NCI-H1436 treated with DMSO at 0.1 percent for 48 hours (cell line): ENCODE measurements around the gene CNKSR3.
"Not testable (repeated sequence)": the region's sequence is repeated elsewhere in the genome, so short reads cannot be mapped to it uniquely, and the experiment has no call there.

ENCODE experiments used
- DNase-seq: peaks from one replicate; lab custom pipeline; 2025; lab: John Stamatoyannopoulos, UW

The CNKSR3 gene

DNA sequence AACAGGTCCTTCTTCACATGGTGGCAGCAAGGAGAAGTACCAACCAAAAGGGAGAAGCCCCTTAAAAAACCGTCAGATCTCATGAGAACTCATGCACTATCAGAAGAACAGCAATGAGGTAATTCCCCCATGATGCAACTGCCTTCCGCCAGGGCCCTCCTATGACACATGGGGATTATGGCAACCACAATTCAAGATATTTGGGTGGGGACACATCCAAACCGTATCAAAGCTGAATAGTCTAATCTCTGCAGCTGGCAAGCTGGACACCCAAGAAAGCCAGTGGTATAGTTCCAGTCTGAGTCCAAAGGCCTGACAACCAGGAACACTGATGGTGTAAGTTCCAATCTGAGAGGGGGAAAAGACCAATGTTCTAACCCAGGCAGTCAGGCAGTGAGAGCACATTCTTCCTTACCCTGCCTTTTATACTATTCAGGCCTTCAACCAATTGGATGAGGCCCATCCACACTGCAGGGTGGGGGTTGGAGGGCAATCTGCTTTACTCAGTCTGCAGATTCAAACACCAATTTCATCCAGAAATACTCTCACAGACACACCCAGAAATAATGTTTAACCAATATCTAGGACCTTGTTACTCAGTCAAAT is 17.9 kb upstream of the CNKSR3 start:
- DNase-seq, result no peak

DNA sequence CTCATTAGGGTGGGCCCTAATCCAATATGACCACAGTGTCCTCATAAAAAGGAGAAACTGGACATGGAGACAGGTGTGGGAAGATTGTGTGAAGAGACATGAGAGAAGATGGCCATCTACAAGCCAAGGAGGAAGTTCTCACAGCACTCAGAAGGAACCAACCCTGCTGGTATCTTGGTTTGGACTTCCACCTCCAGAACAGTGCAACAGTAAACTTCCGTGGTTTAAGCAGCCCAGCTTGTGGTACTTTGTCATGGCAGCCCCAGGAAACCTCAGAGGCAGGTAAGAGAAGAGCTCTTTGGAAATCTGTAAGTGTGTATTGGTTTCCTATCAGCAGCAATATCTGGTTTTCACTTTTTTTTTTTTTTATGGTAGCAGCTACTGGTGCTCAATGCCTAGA is 16.5 kb upstream of the CNKSR3 start:
- no peak for DNase-seq

DNA sequence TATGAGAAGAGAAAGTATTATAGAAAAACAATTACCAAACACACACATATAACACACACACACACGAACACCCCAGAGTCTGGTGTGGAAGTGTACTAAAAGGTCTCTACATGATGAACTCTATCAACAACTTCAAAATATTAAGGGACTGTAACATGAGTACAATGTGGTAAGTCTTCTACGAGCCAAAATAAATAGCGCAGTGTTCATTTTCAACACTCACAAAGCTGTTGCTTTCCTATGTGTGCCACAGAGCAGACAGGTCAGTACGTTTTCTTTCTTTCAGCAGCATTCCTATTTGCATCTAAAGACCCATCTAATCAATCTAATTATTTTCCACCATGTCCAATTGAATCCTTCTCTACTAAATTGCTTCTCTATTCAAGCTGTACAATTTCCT is 12.1 kb upstream of the CNKSR3 start:
- no peak for DNase-seq

DNA sequence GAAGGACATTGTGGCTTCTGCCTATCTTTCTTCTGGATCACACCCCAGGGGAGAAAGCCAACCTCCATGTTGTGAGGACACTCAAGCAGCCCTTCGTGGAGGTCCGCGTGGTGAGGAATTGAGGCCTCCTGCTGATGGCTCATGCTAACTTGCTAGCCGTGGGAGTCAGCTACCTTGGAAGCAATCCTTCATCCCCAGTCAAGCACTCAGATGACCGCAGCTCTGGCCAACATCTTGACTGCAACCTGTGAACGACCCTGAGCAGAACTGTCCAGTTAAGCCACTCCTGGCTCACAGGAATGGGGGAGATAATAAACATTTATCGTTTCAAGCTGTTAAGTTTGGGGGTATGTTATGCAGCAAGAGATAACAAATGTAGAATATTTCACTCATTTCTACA is 10.9 kb upstream of the CNKSR3 start:
- no peak for DNase-seq

DNA sequence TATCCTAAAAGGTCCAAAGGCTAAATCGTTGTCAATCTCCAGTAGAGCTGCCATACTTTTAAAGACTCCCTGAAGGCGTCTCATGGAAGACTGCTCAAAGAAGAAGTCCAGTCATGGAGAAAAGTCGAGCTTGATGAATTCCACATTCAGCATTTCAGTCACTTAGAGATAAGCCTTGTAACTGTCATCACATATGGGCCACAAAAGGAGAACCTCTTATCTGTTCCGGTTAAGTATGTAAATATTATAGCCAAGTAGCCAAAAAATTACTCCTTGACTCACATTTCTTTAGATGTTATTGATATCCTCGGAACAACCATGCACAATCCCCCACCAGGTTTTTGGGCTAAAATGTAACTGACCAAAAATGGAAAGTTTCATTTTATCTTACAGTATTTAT is 9.8 kb upstream of the CNKSR3 start:
- DNase-seq, result no peak

DNA sequence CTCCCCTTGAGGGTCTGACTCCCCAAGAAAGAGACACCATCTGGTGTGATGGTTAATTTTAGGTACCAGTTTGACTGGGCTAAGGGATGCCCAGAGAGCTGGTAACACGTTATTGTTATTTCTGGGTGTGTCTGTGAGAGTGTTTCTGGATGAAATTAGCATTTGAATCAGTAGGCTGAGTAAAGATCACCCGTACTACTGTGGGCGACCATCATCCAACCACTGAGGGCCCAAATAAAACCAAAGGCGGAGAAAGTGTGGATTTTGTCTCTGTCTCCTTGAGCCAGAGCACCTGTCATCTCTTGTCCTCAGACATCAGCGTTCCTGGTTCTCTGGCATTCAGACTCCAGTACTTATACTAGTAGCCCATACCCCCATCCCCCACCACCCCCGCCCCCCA is 7.9 kb upstream of the CNKSR3 start:
- no peak for DNase-seq

DNA sequence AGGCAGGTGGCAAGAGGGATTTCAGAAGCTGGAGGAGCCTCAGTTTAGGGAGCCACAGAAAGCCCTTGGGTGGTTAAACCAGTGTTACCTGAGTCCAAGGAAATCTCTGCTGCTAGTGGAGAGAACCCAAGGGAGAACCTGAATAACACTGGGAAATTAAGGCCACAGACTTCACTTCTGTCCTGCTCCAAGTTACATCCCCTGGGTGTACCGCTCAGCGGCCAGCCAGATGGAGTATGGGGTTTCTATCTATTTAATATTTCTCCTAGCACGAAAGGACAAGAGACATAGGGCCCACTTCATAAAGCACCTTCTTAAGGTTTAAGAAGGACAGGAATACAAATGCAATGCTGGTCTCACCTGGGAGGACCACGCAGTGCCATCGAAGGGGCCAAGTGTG is 5.8 kb upstream of the CNKSR3 start:
- no peak for DNase-seq

DNA sequence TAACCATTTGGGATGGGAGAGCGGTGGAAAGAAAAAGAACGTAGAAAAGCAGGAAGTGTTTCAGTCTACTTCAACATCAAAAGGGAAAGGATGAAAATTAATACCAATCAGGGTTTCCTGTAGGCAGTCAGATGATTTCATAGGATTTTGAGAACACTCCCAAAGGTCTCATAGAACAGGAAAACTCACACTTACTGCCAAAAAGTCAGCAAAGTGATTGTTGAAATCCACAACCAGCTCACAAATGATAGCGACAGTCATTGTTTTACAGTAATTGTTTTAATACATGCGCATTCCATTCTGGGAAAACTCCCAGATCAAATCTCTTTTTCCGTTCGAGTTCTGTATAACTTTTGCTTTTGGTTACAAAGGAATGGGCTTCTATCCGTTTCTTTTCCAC is 5.3 kb upstream of the CNKSR3 start:
- DNase-seq, result no peak

DNA sequence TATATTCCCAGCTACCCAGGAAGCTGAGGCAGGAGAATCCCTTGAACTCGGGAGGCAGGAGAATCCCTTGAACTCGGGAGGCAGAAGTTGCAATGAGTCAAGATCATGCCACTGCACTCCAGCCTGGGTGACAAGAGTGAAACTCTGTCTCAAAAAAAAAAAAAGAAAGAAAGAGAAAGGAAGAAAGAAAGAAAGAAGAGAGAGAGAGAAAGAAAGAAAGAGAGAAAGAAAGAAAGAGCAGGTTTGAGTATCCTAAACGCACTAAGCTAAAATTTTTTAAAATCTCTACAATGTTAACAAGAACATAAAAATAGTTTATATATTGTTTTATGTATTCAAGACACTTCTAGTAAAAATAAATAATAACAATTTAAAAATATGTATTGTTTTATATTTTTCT is 4.6 kb upstream of the CNKSR3 start:
- DNase-seq, result not testable (repeated sequence)

DNA sequence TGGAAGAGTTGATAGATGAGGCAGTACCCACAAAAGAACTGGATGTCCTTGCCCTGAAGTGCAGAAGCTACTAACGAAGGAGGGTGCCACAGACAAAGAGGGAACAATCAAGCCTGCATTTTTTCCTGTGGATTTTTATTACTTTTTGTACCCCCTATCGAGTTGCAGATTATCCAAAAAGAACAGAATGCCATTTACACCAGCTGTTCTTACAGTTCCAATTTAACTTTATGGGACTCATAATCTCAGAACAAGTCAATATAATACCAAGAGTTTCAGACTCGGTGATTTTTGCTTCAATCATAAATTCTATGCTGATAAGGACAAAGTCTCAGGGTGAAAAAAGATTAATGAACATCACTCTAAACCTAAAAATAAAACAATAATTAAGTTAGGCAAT is 4.0 kb upstream of the CNKSR3 start:
- no peak for DNase-seq

DNA sequence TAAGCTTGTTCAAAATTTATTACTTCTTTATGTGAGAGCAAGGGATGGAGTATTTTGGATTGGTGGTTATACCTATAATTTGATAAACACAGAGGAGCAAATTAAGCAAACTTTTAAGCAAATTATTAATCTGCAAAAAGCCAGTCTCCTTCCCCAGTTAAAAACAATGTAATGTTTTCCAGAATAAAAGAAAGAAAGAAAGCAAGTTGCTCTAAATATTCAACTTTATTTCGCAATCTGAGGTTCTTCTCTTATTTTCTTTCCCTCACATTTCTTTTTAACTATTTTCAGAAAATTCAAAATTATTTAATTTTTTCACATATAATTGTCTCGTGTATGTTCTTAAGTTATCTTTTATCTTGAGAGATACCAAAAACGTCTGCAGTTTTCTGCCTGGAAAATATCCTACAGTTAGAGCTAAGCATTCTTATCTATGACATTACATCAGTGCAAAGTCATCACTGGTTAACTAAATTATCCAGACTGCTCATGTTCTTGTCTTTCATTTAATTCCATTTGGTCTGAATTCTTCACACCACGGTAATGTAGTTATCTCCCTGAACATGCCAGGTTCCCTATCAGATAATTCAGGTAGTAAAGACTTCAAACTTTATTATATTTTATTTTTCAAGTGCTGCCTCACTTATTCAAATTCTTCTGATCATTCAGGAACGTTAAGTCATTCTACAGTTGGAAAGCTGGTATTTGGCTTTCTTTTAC is 3.3 kb upstream of the CNKSR3 start:
- DNase-seq, result no peak

DNA sequence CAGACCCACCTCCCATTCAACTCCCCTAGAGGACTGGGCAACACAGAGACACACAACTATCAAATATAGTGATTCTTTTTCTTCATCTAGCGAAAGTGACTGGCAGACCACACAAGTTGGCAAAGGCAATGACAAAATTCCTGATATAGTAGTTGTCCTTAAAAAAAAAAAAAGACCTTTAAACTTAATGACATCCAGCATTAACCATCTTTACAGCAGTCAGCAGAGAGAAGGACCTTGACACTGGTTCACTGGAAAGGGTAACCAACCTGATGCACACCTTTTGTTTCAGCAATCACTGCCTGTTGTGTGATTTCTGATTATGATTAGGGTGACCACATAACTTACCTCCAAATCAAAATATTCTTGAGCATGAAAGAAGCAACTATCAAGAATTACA is 1.7 kb upstream of the CNKSR3 start:
- no peak for DNase-seq

DNA sequence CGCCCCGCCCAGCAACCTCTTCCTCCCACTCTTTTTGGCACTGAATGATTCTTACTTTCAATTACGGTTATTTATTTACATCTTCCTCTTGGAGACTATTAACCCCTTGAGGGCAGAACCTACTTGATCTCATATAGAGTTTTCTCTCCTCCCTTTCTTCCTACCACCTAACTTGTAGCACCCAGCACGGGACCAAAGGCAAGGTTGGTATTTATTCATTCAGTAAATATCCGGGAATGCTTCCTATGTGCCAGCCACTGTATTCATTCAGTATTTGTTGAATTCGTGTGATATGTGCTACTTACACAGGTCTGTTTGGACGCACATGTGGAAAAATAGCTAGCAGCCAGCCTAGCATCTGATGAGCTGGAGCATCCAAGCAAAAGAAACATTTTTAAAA is 1.3 kb upstream of the CNKSR3 start:
- DNase-seq, result no peak

DNA sequence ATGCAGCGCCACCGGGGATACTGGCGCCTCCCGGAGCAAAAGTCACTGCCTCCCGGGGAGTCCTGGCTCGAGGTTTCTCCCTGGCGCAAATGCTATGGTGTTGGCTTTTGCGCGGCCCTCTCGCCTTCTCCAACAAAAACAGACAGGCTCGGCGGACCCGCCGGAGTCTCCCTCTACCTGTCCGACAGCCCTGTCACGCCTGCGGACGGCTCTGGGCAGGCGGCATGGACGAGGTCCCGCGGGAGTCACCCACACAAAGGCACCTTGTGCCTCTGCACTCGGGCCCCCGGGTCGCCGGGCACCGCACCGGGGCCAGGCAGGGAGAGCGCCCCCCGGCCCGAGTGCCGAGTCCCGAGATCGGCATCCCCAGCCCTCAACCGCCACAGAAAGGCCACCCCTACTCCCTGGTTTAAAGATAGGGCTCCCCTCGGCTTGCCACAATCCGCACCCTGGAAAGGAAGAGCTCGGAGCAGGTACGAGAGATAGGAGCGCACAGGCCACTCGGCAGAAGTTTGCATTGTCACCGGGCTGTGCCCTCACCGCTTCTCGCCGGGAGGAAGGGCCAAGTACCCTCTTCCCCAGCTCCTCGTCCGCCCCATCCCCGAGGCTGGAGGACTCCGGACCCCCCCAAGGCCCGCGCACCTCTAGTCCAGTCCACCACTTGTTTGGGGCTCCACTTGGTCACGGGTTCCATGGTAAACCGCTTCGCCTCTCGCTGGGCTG is 903 bp downstream of the CNKSR3 start:
- DNase-seq, result no peak

DNA sequence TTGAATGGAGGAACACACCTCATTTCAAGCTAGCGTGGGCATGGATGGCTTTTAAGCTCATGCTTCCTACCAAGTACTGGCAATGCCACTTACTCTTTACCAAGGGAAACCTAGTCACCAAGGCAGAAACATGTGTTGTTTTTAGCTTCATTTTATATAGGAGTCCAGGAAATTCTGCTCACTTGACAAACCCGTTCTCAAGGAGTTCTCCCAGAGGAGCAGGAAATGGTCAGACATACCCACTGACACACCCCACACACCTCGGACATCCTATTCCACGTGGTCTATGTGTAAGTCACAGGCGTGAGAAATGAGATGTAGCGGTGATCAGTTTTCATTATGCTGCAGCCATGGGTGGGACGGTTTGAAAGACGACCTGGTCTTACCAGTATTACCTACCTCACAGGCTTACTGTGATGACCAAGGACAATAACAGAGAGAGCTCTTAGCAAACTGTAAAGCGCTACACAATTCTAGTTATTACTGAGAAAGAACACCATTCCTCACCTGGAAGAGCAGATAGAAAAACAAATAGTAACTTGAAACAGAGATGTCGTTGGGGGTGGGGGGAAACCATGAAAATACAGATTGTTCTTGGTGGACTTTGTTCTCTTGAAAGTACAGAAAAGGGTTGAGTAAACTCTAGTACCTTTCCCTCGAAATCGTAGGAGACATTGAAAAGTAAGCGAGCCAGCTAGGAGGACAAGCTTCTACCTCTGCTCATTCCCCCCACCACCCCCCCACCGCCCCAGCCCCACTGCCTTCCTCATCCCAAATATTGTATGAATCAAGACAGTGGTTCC is 1.7 kb downstream of the CNKSR3 start:
- DNase-seq, result no peak

DNA sequence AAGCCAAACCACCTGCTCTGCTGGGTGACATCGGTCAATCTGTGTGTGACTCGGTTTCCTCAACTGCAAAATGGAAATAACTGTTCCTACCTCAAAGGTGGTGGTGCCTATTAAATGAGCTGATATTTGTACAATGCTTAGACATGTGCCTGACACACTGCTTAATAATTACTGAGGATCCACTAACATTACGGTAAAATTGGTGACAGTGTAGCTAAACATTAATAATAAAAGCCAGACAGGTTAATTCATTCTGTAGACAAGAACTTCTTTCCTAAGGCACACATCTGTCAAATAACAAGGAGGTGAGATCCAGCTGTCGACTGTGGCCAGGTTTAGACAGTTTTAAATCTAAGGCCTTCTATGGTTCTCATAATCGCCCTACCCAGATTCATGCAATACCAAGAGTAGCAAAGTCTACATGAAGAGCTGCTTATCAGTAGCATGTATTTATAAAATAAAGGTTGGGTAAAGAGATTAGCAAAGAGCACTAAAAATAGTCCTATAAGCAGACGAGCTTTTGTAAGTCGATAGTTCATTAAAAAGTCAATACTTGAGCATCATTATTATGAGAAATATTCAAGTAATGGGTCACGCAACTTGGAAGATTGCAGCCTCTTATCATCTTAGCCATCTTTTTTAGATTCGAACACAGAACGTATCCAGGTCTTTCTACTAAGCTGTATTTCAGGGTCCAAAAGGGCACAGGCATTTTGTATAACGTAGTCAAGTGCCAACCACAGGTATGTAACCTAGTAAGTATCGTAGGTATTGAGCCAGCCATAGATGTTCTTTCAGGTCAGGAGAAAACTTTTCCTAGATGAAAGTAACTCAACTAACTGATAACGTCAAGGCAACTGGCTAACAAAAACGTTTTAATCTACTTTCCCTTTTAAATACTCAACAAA is 3.2 kb downstream of the CNKSR3 start:
- no peak for DNase-seq

DNA sequence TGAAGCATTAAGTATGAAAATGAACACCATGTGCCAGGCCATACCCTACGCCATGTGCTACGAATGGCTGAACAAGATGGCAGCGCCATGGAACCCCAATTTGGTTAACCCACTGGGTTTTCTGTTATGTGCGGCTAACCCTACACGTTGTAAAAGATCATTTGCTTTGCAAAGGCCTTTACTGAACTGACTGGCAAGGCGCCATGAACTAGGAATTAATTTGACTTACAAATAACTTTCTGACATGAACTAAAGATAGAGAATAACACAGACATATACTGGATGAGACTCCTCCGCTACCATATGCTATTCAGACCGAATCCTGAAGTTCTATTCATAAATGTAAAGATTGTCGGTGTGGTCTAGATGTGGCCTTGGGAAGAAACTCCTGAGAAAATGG is 3.9 kb downstream of the CNKSR3 start:
- DNase-seq, result no peak

DNA sequence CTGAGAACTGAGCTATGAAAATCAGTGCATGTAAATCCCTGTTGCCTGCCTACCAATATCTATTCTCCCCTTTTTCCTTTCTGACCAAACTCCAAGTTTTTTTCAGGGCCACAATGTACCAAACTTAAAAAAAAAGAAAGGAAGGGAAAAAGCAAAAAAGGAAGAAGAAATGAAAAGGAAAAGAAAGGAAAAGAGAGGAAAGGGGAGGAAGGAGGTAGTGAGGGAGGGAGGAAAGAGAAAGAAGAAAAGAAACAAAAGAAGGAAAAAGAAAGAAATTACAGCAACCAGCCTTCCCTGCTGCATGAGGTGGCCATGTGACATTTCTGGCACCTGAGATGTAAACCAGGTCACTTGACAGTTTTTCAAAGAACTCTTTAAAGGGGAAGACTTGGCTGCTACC is 4.4 kb downstream of the CNKSR3 start:
- no peak for DNase-seq

DNA sequence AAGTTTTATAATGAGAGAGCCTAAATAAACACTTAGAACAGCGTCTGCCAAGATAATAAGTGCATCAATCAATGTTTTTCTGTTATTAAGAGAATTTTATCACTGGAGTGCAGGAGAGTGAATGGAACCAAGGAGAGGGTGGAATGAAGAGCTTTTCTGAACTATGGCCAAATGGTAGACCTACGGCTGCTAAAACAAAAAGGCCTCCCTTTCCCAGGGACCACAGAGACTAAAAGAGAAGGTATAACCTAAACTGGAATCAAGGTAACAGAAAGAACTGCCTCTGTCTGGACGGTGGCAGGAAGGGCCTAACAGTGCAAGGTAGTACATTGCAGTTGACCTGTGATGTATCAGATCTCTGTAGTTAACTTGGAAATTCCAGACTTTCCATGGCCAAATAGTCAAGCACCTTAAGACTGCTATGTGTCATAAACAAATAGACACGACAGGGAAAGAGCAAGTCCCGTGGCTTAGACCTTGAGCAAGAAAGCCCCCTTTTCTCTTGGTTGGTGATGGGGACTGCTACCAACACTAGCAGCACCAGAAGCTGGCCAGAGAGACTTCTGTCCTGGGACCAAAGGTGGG is 5.5 kb downstream of the CNKSR3 start:
- no peak for DNase-seq

DNA sequence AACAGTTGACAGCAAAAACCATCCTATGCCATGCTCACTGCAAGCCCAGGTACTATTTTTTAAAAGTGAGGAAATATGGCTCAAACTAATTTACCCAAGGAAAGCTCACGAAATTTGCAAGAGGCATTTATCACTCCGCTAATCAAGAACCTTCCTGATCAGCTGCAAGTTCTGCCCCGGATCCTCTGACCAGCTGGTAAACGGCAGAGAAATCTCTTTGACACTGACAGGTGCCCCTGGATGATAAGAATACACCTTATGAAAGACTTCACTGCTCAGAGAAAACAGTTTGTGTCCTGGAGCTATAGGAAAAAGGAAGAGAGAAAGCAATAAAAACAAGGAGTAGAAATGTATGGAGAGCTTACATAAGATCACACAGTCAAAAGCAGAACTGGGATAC is 6.4 kb downstream of the CNKSR3 start:
- DNase-seq, result no peak

DNA sequence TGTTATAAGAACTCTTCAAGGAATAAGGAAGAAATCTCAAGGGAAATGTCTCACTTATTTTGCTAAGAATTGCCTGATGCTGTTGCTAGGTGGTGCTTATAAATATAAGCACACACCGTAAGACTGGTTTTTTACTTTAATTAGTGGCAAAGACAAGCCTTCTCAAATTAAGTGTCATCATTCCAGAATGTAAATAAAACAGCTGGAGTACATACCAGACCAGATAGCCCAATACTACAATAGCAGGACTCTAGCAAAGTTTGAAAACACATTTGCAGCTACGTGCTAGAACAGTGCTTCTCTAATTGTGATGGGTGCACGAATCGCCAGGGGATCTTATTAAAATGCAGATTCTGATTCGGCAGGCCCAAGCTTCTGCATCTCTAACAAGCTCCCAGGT is 6.8 kb downstream of the CNKSR3 start:
- no peak for DNase-seq
